GM21825 (cell line): Measurements from ENCODE around the gene ORAI3.

Experiments
- ATAC-seq: cut with Tn5 transposase; IDR thresholded peaks from one replicate; pipeline ENCODE4 v1.9.1; 2021; ENCODE audit warnings: mild to moderate bottlenecking, moderate library complexity; ENCODE audit not compliant: unreplicated experiment

The ORAI3 gene

GRCh38 chr16:30966033-30966619 lies 17.3 kb downstream of the ORAI3 start:
- no peak for ATAC-seq

DNA sequence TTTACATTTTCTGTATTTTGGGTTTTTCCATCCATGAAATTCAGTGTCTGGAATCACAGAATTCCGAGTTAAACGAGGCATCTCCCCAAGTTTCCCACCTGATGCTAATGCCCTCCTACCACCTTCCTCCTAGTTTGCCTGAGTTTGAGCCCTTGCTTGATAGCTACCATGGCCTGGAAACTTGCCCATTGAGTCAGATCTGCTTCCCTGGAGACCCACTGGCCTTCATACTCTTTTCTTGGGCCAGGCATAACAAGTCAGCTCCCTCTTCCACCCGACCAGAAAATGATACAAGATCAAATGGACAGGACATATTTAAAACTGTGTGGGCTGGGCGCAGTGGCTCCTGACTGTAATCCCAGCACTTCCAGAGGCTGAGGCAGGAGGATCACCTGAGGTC lies 18.9 kb downstream of the ORAI3 start:
- ATAC-seq: no peak

GRCh38 chr16:30969246-30969842 lies 20.5 kb downstream of the ORAI3 start:
- ATAC-seq: no peak

GRCh38 chr16:30971298-30971697 lies 22.4 kb downstream of the ORAI3 start:
- no peak for ATAC-seq

GRCh38 chr16:30972872-30973271 lies 24.0 kb downstream of the ORAI3 start:
- no peak for ATAC-seq

- ATAC-seq: no peak
Measured at GRCh38 chr16:30974348-30974747, 25.5 kb downstream of the ORAI3 start.

- no peak for ATAC-seq
Measured at GRCh38 chr16:30976486-30976885, 27.6 kb downstream of the ORAI3 start.

DNA sequence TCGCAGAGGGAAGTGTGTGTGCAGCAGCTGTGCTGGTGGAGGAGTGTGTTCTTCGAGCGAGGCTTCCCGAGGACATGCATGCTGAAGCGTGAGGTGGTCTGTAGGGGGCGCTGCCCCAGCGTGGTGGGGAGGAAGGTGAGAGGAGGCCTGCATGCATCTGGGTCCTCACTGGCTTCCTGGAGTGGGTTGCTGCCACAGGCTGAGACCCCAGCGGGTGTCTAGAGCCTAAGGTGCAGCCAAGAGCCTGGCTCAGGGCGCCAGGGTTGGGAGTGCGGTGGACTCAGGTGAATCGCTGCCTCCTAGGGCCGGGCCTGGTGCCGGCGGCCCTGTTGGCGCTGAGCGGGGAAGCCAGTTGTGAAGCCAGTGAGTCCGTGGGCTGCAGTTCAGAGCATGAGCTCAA lies 28.6 kb downstream of the ORAI3 start:
- no peak for ATAC-seq

DNA sequence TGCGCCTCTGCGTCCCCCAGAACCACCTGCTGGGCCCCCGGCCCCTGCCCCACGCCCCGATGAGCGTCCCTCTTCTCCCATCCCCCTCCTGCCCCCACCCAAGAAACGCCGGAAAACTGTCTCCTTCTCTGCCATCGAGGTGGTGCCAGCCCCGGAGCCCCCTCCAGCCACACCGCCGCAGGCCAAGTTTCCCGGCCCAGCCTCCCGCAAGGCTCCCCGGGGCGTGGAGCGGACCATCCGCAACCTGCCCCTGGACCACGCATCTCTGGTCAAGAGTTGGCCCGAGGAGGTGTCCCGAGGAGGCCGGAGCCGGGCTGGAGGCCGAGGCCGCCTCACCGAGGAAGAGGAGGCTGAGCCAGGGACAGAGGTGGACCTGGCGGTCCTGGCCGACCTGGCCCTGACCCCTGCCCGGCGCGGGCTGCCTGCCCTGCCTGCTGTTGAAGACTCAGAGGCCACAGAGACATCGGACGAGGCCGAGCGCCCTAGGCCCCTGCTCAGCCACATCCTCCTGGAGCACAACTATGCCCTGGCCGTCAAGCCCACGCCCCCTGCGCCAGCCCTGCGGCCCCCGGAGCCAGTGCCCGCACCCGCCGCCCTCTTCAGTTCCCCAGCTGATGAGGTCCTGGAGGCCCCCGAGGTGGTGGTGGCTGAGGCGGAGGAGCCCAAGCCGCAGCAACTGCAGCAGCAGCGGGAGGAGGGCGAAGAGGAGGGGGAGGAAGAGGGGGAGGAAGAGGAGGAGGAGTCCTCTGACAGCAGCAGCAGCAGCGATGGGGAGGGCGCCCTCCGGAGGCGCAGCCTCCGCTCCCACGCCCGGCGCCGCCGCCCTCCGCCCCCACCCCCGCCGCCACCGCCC lies 30.5 kb downstream of the ORAI3 start:
- ATAC-seq: no peak

- no peak for ATAC-seq
Measured at GRCh38 chr16:30980023-30980371, 31.1 kb downstream of the ORAI3 start.

GRCh38 chr16:30980434-30980833 lies 31.6 kb downstream of the ORAI3 start:
- no peak for ATAC-seq

DNA sequence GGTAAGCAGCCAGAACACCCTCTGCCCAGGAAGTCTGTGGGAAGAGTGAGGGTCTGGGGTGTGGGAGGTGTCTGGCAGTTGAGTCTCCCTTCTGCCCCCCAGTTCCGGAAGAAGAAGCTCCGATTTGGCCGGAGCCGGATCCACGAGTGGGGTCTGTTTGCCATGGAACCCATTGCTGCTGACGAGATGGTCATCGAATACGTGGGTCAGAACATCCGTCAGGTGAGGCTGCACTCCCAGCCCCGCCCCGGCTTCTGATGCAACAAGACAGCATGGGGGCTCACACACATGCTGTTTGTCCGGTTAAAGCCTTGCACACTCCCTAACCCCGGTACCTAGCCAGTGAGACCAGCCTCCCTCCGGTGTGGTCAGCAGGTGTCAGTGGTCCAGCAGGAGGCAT lies 32.1 kb downstream of the ORAI3 start:
- ATAC-seq: no peak

- ATAC-seq: no peak
Measured at GRCh38 chr16:30982548-30983288, 33.9 kb downstream of the ORAI3 start.

GRCh38 chr16:30983289-30983889 lies 34.5 kb downstream of the ORAI3 start:
- no peak for ATAC-seq

DNA sequence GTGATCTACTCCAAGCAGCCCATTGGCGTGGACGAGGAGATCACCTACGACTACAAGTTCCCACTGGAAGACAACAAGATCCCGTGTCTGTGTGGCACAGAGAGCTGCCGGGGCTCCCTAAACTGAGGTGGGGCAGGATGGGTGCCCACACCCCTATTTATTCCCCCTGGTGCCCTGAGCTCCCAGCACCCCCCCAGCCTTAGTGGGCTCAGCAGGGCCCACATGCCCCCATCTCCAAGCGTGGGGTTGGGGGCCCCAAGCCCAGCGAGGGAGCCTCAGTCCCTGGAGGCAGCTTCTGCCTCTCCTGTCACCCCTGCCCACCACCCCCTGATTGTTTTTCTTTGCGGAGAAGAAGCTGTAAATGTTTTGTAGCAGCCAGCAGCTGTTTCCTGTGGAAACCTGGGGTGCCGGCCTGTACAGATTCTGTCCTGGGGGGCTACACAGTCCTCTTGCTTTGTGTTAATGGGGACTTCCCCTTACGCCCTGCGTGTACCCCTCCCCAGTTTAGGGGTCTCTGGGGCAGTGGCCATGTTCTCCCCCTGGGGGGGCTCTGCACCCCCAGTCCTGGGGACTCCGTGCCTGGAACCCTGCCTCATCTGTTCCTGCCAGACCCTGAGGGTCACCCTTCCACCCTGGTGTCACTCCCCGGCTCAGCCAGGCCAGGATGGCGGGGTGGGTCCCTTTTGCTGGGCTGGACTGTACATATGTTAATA lies 35.2 kb downstream of the ORAI3 start:
- ATAC-seq: no peak

DNA sequence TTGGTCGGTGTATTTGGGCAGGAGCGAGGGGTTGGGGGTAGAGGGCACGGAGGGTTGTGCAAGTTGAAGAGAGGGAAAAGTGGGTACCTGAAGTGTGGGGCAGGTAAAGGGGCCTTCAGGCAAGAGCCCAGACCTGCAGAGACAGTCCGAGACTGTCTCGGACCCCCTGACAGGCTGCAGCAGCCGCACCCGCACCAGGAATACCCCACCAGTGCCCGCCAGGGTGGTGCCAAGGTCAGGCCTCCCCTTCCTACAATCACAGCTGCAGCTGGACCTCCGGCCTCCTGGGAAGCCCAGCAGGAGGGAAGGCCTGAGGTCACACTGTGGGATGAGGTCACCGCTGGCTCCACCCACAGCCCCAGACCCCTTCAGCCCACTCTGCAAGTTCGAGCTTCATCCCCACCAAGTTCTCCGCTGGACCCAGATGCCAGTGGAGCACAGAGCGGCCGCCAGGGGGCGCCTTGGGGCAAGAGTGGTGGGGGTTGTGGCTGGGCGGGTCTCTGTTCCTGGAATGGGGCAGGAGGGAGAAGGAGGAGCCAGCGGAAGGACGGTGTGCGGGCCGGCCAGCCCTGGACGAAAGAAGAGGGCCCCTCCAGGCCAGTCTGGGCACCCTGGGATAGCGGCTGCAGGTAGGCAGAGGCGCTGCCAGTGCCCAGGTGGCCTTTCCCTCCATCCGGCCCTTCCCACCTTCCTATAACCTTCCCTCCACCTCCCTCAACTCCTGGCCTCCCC lies 36.0 kb downstream of the ORAI3 start, which contains the start of gene HSD3B7:
Gene HSD3B7 (plus strand): TSS at position 539 of the 732 bp plus-strand sequence. CDS start 452 bp downstream, outside the sequence.
- no peak for ATAC-seq

- no peak for ATAC-seq
Measured at GRCh38 chr16:30985401-30986128, 36.7 kb downstream of the ORAI3 start.

- no peak for ATAC-seq
Measured at GRCh38 chr16:30986129-30986991, 37.5 kb downstream of the ORAI3 start.
